Measurements from ENCODE around the gene DIS3L2. TPM values are rescaled to one million over a fixed set of nuclear protein-coding genes. Genes with fewer than 3 reads are reported as not detected.

The DIS3L2 gene
- total and polyA plus RNA-seq, 2 of the 4 experiments (the other 2 are of a cell fraction) = 14.7 to 19.2 TPM

GRCh38 chr2:232052591-232052990, 91.1 kb downstream of the DIS3L2 start:
- Histone ChIP-seq H3K4me3 (ENCODE audit: insufficient read depth, low read depth, low read length) (no peak overlapping the region), H3K23ac (ENCODE audit: low read depth, low read length) (no peak overlapping the region), H3K4me1 (ENCODE audit: control insufficient read depth, insufficient read depth, low read length) (no peaks in the 10 kb centered on the region), H3K18ac (ENCODE audit: low read depth, low read length) (no peak overlapping the region), H2BK15ac (ENCODE audit: low read depth, low read length) (no peak overlapping the region), H4K91ac (ENCODE audit: insufficient read depth, low read depth, low read length) (no peak overlapping the region), H3K27ac (ENCODE audit: insufficient read depth, low read length) (no peak overlapping the region), H3K9me3 (ENCODE audit: control insufficient read depth, insufficient read depth, low read length) (no peaks in the 10 kb centered on the region), H2BK120ac (ENCODE audit: low read depth, low read length) (no peak overlapping the region), H4K8ac (ENCODE audit: low read depth in 2 of 2, low read length in 2 of 2) (no peak overlapping the region), H3K56ac (ENCODE audit: extremely low read depth, insufficient read depth, low read length) (no peak overlapping the region), H2BK20ac (ENCODE audit: low read depth, low read length) (no peak overlapping the region), H2AK9ac (replicated peaks; ENCODE audit: low read depth, low read length, poor library complexity) (no peak overlapping the region), H3K79me1 (ENCODE audit: low read depth in 1 of 2, low read length in 2 of 2) (peaks cover 0 to 13% of the 10 kb centered on the region in 2 experiments; a peak in 2 of 4 replicates), H4K20me1 (ENCODE audit: insufficient read depth, low read length) (no peaks in the 10 kb centered on the region), H2AFZ (replicated peaks; ENCODE audit: low read length, poor library complexity) (no peak overlapping the region), H2AK5ac (ENCODE audit: low read depth, low read length) (no peak overlapping the region), H3K9ac (ENCODE audit: low read depth, low read length) (no peak overlapping the region), H3K9me1 (ENCODE audit: insufficient read depth, low read length) (no peaks in the 10 kb centered on the region; the same call in 1 of the 2 replicates), H3K27me3 (ENCODE audit: control insufficient read depth, insufficient read depth, low read length) (no peaks in the 10 kb centered on the region), H3K14ac (replicated peaks; ENCODE audit: low read depth, low read length) (no peak overlapping the region), H3K36me3 (ENCODE audit: control insufficient read depth, insufficient read depth, low read length) (0 out of 2 replicates have a peak, but pooled peaks cover 1% of the 10 kb centered on the region), H3K4me2 (ENCODE audit: low read depth, low read length) (no peak overlapping the region), H4K5ac (ENCODE audit: low read depth, low read length) (no peak overlapping the region), H2BK5ac (ENCODE audit: low read depth, low read length, poor library complexity, severe bottlenecking) (no peak overlapping the region), H3K4ac (ENCODE audit: low read depth, low read length) (no peak overlapping the region)
- BruUV-seq (replicated peaks) = no TSS peak
- dilution Hi-C loops (cut with HindIII; ENCODE audit: low sequenced_read_pairs, unreplicated experiment) (no loop called here), in situ Hi-C loops (cut with MboI; ENCODE audit: low sequenced_read_pairs) (no loop called here), intact Hi-C loops (cut with micrococcal nuclease) (no loop called here)
- DNase-seq = no peak
- ATAC-seq (ENCODE audit: low read depth) = no peak
- no CpG with 5 or more reads among the region's 2 CpGs for WGBS, 2 experiments (ENCODE audit: extremely low coverage in 2 of 2, insufficient read length in 1 of 2)
- CTCF ChIA-PET = no interaction called here
- POLR2A ChIA-PET (ENCODE audit: unreplicated experiment) = no interaction called here
- TF ChIP-seq MAFK (IDR thresholded peaks at IDR 0.05; ENCODE audit: low read depth, low read length) (no peak), MAZ (IDR thresholded peaks at IDR 0.05; ENCODE audit: borderline replicate concordance, low read depth, low read length) (no peak), RCOR1 (IDR thresholded peaks at IDR 0.05; ENCODE audit: insufficient replicate concordance, low read length) (no peak), BHLHE40 (IDR thresholded peaks at IDR 0.05; ENCODE audit: low read depth, low read length) (no peak), RAD21 (IDR thresholded peaks at IDR 0.05; ENCODE audit: low read length) (no peak), CEBPB (IDR thresholded peaks at IDR 0.05; ENCODE audit: low read depth, low read length) (no peak)
